BJ (cell line): Measurements from ENCODE around the gene CTNNA2. TPM values are rescaled to one million over a fixed set of nuclear protein-coding genes. Genes with fewer than 3 reads are reported as not detected.

Source experiments
- CTCF ChIA-PET: fragments of 350-600 bp; formaldehyde crosslinking; extraction: SDS; loops from one replicate; lab custom pipeline; 2021; ENCODE audit warnings: antibody characterized with exemption, inconsistent platforms; lab: Yijun Ruan, JAX
- POLR2A ChIA-PET: fragments of 300-600 bp; sonication (Branson Sonifier 250); formaldehyde crosslinking; extraction: SDS; loops from one replicate; lab custom pipeline; 2021; ENCODE audit warnings: antibody characterized with exemption; lab: Charles Lee
- DNase-seq: peaks from one replicate; pipeline ENCODE4 v3.0.0-alpha.2; 2011; ENCODE audit warnings: low read depth
- H3K27me3 ChIP-seq: 2 replicates; pipeline ENCODE4 v1.6.0; 2011; ENCODE audit warnings: low read length; ENCODE audit not compliant: control insufficient read depth, insufficient read depth
- H3K36me3 ChIP-seq: 2 replicates; pipeline ENCODE4 v1.5.1; 2011; ENCODE audit warnings: low read length; ENCODE audit not compliant: control insufficient read depth, insufficient read depth
- H3K4me3 ChIP-seq: 2 replicates; pipeline ENCODE4 v1.5.1; 2011; ENCODE audit warnings: low read depth, mild to moderate bottlenecking, control low read depth, low read length
- CTCF ChIP-seq: IDR thresholded peaks from 2 replicates; pipeline ENCODE4 v1.5.1; 2011; ENCODE audit warnings: low read depth, mild to moderate bottlenecking, control low read depth, inconsistent platforms, low read length, moderate library complexity; ENCODE audit not compliant: insufficient read depth
- polyA plus RNA-seq: library from polyadenylated mRNA; depleted of rRNA; stranded (reverse); fragments of >200 nt; gene quantifications from 2 replicates; pipeline ENCODE4 v1.2.3, GENCODE V29; 2011

CTNNA2 gene
- polyA plus RNA-seq, 1 experiment: not detected

GRCh38 chr2:79909521-79909920 is 396.7 kb downstream of the CTNNA2 start:
- no peak for TF ChIP-seq CTCF
- ChIA-PET POLR2A (no interaction called here), CTCF (no interaction called here)
- no peaks in the 10 kb centered on the region for H3K27me3 ChIP-seq
- DNase-seq: no peak
- H3K36me3 ChIP-seq: no peaks in the 10 kb centered on the region
- no peak overlapping the region for H3K4me3 ChIP-seq

GRCh38 chr2:79910643-79911042 is 397.8 kb downstream of the CTNNA2 start:
- H3K36me3 ChIP-seq: no peaks in the 10 kb centered on the region
- H3K4me3 ChIP-seq: no peak overlapping the region
- CTCF ChIA-PET: interaction anchor here (0.7 kb wide), 1 partner anchor 113 kb away, joined by 3 read pairs; no protein-coding TSS in a partner anchor
- DNase-seq: no peak
- TF ChIP-seq CTCF: no peak
- no peaks in the 10 kb centered on the region for H3K27me3 ChIP-seq
- POLR2A ChIA-PET: no interaction called here

- ChIA-PET CTCF (no interaction called here), POLR2A (no interaction called here)
- no peaks in the 10 kb centered on the region for H3K36me3 ChIP-seq
- DNase-seq: no peak
- H3K4me3 ChIP-seq: no peak overlapping the region
- no peaks in the 10 kb centered on the region for H3K27me3 ChIP-seq
- TF ChIP-seq CTCF: no peak
Measured at GRCh38 chr2:79915455-79915854, 402.6 kb downstream of the CTNNA2 start.

- Histone ChIP-seq H3K36me3 (no peaks in the 10 kb centered on the region), H3K4me3 (no peak overlapping the region), H3K27me3 (no peaks in the 10 kb centered on the region)
- CTCF ChIA-PET: interaction anchor here (1.2 kb wide), 1 partner anchor 323 kb away, joined by 3 read pairs; no protein-coding TSS in a partner anchor
- TF ChIP-seq CTCF: no peak
- POLR2A ChIA-PET: no interaction called here
- no peak for DNase-seq
Measured at GRCh38 chr2:79916285-79916684, 403.4 kb downstream of the CTNNA2 start.

GRCh38 chr2:79920512-79921076 is 407.7 kb downstream of the CTNNA2 start:
- DNase-seq: no peak
- ChIA-PET CTCF (interaction anchor here (1.0 kb wide), 1 partner anchor 336 kb away, joined by 3 read pairs; no protein-coding TSS in a partner anchor), POLR2A (no interaction called here)
- Histone ChIP-seq H3K4me3 (no peak overlapping the region), H3K27me3 (no peaks in the 10 kb centered on the region), H3K36me3 (no peaks in the 10 kb centered on the region)
- TF ChIP-seq CTCF: no peak
